Measurements from ENCODE around the gene HDAC4.

DNA sequence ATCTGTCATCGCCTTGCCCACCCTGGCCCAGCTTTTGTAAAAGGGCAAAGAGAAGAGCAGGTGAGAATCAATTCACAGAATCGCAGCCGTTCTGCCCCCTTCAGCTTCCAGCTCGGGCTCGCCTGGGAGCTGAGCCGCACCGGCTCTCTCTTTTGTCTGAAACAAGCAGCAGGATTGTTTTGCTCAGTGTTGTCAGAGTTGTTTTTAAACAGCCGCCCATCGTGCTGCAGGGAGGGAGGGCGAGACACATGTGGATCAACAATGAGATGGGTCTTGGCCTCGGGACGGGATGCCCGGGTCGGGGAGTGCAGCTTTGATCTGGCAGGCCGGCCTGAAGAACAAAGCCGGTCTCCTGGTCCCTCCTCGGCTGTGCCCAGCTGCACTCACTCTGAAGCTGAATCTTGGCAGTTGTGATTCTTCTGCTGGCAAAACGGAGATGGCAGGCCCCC, 39.7 kb upstream of the HDAC4 start:
- TF ChIP-seq, protein P1, sequence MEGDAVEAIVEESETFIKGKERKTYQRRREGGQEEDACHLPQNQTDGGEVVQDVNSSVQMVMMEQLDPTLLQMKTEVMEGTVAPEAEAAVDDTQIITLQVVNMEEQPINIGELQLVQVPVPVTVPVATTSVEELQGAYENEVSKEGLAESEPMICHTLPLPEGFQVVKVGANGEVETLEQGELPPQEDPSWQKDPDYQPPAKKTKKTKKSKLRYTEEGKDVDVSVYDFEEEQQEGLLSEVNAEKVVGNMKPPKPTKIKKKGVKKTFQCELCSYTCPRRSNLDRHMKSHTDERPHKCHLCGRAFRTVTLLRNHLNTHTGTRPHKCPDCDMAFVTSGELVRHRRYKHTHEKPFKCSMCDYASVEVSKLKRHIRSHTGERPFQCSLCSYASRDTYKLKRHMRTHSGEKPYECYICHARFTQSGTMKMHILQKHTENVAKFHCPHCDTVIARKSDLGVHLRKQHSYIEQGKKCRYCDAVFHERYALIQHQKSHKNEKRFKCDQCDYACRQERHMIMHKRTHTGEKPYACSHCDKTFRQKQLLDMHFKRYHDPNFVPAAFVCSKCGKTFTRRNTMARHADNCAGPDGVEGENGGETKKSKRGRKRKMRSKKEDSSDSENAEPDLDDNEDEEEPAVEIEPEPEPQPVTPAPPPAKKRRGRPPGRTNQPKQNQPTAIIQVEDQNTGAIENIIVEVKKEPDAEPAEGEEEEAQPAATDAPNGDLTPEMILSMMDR (IDR thresholded peaks at IDR 0.05; ENCODE audit: insufficient read depth, low read depth, low read length): no peak
- peak; percentile 37 for TF ChIP-seq EZH2 (IDR thresholded peaks at IDR 0.05; ENCODE audit: insufficient read depth, low read length)
